ENCODE results near the gene HBP1. TPM values are rescaled to one million over a fixed set of nuclear protein-coding genes. Genes with fewer than 3 reads are reported as not detected.
"Not testable (repeated sequence)": the region's sequence is repeated elsewhere in the genome, so short reads cannot be mapped to it uniquely, and the experiment has no call there.

Gene HBP1
- 75.7 TPM for total RNA-seq

DNA sequence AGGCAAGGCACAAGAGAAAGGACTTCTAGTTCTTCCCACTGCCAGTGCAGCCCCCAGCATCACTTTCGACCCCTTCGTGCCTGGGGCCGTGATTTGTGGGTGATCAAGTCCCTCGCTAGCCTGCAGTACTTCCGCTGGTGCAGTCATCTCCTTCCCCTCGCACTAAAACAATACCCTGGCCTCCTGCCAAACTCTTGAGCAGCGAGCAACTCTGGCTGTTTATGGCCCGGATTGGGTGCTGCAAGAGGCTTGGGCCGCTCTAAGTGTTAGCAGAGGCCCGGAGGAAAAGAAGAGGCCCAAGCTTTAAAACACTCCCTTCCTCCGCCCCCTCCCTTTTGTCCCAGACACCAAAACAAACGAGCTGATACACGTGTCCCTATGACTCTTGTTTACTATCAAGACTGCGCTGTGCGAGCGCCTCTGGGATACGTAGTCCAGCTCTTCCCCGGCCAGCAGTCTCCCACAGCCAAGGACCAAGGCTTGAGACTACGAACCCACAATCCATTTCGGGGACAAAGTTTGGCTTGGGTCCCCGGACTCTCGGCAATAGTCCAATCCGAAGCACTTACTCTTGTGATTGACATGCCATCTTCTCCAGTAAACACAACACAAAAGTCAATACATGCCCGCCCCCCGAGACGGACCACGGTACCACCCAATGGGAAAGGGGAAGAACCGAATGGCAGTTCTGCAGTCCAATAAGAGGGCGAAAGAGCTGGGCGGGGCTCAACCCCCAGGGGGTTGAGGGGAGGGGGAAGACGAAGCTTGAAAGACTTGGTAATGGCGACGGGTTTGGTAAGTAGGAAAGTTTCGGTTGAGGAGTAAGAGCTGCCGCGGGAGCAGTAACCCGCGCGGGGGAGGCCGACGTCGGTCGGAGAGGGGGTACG lies at the start of gene HBP1:
Gene HBP1 (plus strand): TSS at position 771 of the 887 bp plus-strand sequence. CDS start 10,891 bp downstream, outside the sequence.
- DNase-seq (ENCODE audit: low read depth in 2 of 3, low spot score in 2 of 3): peak; percentile 92 to 100 (median 100)

- no peak for DNase-seq (ENCODE audit: low read depth in 2 of 3, low spot score in 2 of 3)
Measured at GRCh38 chr7:107119376-107120105, 49.3 kb upstream of the HBP1 start.

DNA sequence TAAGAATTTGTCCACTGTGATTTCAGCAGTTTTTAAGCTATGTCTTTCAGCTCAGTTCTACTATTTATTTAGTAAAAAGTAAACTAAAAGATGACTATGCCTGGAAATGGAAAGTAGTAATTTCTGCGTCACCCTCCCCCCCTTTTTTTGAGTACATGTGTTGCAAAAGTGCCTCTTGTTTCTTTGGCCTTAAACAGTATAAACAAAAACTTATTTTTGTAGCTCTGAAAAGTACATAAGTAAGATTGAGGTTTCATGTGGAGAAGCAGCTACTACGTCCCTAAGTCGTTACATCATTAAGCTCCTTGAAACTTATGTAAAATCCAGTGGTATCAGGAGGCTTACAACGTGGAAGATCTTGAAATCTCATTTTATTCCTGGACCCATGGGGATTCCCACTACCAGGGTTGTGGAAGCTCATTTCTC lies 46.3 kb upstream of the HBP1 start:
- DNase-seq (ENCODE audit: low read depth in 2 of 3, low spot score in 2 of 3): no peak

GRCh38 chr7:107123392-107123791 lies 45.4 kb upstream of the HBP1 start:
- no peak for DNase-seq (ENCODE audit: low read depth in 2 of 3, low spot score in 2 of 3)

DNA sequence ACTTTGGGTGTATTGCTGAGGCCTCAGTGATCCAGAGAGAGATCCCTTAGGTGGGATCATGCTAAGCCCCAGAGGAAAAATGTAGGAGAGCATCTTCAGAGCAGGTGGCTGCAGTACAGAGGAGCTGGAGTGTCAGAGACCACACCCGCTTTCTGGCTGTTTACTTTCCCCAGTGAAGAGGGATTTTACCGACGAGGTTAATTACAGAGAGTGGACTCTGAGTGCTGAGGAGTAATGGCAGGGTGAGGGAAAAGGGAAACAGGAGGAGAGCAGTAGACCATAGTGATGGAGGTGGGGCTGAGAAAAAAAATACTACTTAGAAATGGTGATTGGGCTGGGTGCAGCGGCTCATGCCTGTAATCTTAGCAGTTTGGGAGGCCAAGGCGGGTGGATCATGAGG lies 43.3 kb upstream of the HBP1 start:
- no peak for DNase-seq (ENCODE audit: low read depth in 2 of 3, low spot score in 2 of 3)

GRCh38 chr7:107128217-107128616 lies 40.6 kb upstream of the HBP1 start:
- DNase-seq (ENCODE audit: low read depth in 2 of 3, low spot score in 2 of 3): no peak

GRCh38 chr7:107128748-107129147 lies 40.1 kb upstream of the HBP1 start:
- no peak for DNase-seq (ENCODE audit: low read depth in 2 of 3, low spot score in 2 of 3)

DNA sequence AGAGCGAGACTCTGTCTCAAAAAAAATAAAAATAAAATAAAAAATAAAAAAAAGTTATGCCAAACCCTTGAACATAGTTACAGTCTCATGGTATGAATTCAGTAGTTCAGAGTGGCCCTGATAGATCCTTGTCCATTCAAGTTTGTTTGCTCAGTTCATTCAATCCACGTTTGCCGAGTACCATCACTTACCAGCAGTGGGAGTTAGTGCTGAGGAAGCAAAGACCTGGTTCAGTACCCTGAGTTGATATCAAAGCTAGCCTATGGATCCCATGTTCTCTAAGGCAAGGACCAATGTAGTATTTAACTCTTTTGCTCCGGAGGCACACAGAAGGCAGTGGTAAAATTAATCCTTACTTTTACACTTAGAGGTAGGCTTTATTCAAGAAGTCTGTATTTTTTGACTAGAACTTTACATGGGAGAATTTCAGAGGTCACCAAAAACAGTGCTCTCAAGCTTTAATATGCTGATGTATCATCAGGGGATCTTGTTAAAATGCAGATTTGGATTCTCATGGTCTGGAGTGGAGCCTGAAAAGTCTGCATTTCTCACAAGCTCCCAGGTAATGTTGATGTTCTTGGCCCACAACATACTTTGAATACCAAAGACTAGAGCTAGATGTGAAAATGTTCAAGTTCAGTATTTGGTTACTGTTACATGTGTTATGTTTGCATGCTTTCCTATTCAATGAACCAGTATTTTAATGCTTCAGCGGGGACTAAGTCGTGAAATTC lies 38.1 kb upstream of the HBP1 start:
- peak in 1 of 3 donors; percentile 7 for DNase-seq (ENCODE audit: low read depth in 2 of 3, low spot score in 2 of 3)

- DNase-seq (ENCODE audit: low read depth in 2 of 3, low spot score in 2 of 3): no peak
Measured at GRCh38 chr7:107133396-107133795, 35.4 kb upstream of the HBP1 start.

DNA sequence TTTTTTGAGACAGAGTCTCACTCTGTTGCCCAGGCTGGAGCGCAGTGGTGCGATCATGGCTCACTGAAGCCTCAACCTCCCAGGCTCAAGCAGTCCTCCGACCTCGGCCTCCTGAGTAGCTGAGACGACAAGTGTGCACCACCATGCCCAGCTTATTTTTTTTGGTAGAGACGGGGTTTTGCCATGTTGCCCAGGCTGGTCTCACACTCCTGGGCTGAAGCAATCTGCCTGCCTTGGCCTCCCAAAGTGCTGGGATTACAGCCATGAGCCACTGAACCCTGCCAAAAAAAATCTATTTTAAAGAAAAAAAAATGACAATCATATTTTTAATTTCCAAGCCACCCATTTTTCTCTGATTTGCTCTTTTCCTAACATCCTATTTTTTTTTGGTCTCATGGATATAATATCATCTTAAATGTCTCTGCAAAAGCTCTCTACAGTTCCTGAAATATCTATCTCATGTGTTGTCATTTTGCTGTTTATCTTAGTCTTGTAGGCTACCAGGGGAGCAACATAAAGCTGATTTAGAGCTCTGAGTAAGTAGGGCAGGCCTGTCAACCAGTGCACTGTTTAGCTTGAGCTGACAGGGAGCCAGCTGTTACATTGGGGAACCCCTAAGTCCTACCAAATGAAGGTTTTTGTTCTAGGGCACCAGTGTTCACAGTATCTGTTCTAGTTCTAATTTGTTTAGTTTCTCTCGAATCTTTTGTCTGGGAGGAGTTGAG lies 29.9 kb upstream of the HBP1 start:
- no peak for DNase-seq (ENCODE audit: low read depth in 2 of 3, low spot score in 2 of 3)

DNA sequence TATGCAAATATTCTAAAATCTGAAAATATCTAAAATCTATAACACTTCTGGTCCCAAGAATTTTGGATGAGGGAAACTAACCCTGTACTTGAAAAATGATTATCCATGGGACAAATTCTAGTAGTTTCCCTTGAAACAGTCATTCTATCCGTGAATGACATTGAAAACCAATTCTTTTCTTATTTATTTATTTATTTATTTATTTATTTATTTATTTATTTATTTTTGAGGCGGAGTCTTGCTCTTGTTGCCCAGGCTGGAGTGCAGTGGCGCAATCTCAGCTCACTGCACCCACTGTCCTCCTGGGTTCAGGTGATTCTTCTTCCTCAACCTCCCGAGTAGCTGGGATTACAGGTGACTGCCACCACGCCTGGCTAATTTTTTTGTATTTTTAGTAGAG lies 24.9 kb upstream of the HBP1 start:
- not testable (repeated sequence) for DNase-seq (ENCODE audit: low read depth in 2 of 3, low spot score in 2 of 3)

- DNase-seq (ENCODE audit: low read depth in 2 of 3, low spot score in 2 of 3): no peak
Measured at GRCh38 chr7:107145067-107145838, 23.6 kb upstream of the HBP1 start.

DNA sequence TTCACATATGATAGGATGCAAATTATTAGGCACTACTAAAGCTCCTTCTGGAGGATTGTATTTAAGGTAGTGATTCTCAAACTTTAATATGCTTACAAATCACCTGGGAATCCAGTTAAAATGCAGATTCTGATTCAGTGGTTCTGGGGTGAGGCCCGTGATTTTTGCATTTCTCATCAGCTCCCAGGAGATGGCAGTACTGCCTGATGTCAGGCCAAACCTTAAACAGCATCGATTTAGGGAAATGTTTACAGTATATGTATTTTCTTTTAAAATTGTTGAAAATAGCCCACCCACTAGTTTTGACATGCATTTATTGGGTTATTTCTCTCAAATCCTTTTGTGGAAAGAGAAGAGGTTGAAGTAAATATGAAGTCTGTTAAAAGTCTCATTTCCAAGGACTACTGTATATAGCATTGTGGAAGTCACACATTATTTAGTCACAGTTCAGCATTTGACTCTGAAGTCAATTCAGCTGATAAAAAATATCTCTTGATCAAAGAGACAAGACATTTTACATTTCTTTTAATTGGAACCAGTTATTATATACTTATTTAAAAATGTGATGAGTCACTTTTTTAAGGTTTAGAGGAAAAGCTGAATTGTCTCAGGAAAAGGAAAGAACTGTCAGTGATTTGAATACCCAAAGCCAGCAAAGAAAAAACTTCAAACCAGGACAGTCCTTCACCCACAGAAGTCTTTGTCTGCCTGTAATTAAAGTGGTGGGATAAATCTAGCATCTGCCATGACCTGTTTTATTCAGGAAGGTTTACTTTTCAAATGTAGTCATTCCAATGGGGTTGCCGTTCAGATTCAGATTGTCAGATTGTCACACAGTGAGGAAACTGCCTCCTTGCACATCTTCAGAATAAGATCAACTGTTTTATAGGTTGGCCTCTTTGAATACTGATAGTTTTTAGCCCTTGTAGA lies 21.1 kb upstream of the HBP1 start:
- peak; percentile 24 to 59 (median 26) for DNase-seq (ENCODE audit: low read depth in 2 of 3, low spot score in 2 of 3)

DNA sequence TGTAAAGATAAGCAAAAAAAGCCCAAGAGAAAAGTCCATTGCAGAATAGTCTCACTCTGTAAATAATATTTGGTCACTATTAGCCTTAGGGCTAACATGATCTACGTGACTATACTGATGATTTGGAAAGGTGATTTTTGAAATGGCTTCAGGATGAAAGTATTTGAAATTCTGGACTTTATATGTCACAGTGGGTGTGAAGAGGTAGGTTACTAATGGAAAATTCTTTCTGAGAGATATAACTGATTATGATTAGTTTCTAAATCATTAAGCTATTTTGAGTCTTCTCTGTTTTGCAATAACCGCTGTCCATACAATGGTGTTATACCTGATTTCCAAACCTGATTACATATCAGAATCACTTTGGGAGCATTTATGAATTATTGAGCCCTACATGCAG lies 20.1 kb upstream of the HBP1 start:
- no peak for DNase-seq (ENCODE audit: low read depth in 2 of 3, low spot score in 2 of 3)

DNA sequence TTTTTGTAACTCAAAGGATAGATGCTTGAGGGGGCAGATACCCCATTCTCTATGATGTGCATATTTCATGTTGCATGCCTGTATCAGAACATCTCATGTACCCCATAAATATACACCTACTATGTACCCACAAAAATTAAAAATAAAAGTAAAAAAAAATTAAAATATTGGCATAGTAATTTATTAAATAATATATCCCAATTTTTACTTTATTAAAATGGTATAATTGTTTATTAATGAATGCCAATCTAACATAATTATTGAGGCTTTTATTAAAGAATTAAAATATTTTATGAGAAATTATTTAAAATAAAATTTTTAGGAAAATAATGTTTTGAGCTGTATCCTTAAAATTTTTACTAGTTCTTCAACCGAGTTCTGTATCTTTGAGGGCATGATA lies 18.9 kb upstream of the HBP1 start:
- DNase-seq (ENCODE audit: low read depth in 2 of 3, low spot score in 2 of 3): no peak

DNA sequence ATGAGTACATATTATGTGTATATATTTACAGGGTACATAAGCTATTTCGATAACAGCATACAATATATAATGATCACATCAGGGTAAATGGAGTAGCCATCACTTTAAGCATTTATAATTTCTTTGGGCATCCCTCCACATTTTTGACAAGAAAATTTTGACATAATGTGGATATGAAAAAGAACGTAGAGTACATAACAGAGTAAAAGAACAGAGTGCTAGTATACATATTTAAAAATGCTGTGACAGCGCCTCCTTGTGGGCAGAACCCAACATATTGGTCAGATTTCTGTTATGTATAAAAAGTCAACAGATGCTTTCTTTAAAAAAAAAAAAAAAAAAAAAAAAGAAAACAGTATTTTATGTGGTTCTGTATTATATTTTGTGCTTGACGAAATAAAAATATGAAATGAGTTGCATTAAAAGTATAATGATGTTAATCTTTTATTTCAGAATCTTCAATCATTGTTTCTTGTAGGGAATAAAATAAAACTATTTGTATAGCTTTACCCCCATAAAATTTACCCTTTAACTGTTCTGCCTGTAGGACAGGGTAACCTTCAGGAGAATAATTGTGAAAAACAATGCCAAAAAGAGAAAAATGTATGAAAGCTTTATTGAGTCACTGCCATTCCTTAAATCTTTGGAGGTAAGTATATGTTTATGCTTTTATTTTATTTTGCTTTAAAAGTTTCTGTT lies 18.3 kb upstream of the HBP1 start:
- DNase-seq (ENCODE audit: low read depth in 2 of 3, low spot score in 2 of 3): peak; percentile 65 to 91 (median 78)

- no peak for DNase-seq (ENCODE audit: low read depth in 2 of 3, low spot score in 2 of 3)
Measured at GRCh38 chr7:107151538-107151937, 17.3 kb upstream of the HBP1 start.

DNA sequence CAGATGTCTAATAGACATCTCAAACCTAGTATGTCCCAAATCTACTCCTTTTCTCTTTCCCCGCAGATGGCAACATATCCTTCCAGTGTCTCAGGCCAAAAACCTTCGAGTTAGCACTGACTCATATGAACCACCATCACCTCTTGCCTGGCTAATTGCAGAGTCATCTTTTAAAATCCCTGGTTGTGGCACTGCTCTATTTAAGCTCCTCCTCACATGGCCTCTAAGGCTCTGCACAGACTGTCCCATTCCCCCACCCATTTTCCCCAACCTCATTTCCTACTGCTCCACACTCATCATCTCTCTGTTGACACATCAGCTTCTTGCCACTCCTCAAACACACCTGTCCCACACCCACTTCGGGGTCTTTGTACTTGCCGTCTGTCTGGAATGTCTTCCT lies 16.8 kb upstream of the HBP1 start:
- DNase-seq (ENCODE audit: low read depth in 2 of 3, low spot score in 2 of 3): no peak

All from hematopoietic multipotent progenitor cell (in vitro differentiated cells).